Stimulated activated CD4-positive, alpha-beta T cell treated with anti-CD3 and anti-CD28 coated beads, Interleukin-15, amount 100 ng/mL, for 1 hour (primary cell): Measurements from ENCODE around the gene DMWD.

Experiments
- DNase-seq, 2 donors: peaks; one replicate each; pipeline ENCODE4 v3.0.0-alpha.2; 2020; ENCODE audit warnings: low read depth in 1 of 2, low spot score in 1 of 2

DMWD gene

GRCh38 chr19:45792470-45793177, at the start of gene DMWD:
Gene DMWD (minus strand): TSS chr19:45792845. CDS start chr19:45792756, 89 bp downstream.
- peak; percentile 99 for DNase-seq

GRCh38 chr19:45842198-45842597, 49.6 kb upstream of the DMWD start:
- DNase-seq = no peak

- no peak for DNase-seq
These were observed 42.3 kb upstream of the DMWD start for GRCh38 chr19:45834970-45835369.

GRCh38 chr19:45828945-45829344, 36.3 kb upstream of the DMWD start:
- no peak for DNase-seq

GRCh38 chr19:45828523-45828922, 35.9 kb upstream of the DMWD start:
- DNase-seq = no peak

- no peak for DNase-seq
These were observed 34.9 kb upstream of the DMWD start for GRCh38 chr19:45827459-45828093.

GRCh38 chr19:45826934-45827333, 34.3 kb upstream of the DMWD start:
- no peak for DNase-seq

GRCh38 chr19:45825917-45826893, 33.6 kb upstream of the DMWD start:
- DNase-seq = no peak

- no peak for DNase-seq
These were observed 32.6 kb upstream of the DMWD start for GRCh38 chr19:45825263-45825605.

- DNase-seq = no peak
These were observed 32.1 kb upstream of the DMWD start for GRCh38 chr19:45824531-45825262.

- no peak for DNase-seq
These were observed 31.4 kb upstream of the DMWD start for GRCh38 chr19:45824041-45824471.

GRCh38 chr19:45823182-45823581, 30.5 kb upstream of the DMWD start:
- DNase-seq = no peak

GRCh38 chr19:45822716-45823115, 30.1 kb upstream of the DMWD start:
- no peak for DNase-seq

- no peak for DNase-seq
These were observed 28.9 kb upstream of the DMWD start for GRCh38 chr19:45821570-45821969.

GRCh38 chr19:45821103-45821521, 28.5 kb upstream of the DMWD start:
- no peak for DNase-seq

- DNase-seq = no peak
These were observed 27.9 kb upstream of the DMWD start for GRCh38 chr19:45820413-45821102.

- no peak for DNase-seq
These were observed 27.1 kb upstream of the DMWD start for GRCh38 chr19:45819769-45820168.

- DNase-seq = no peak
These were observed 25.2 kb upstream of the DMWD start for GRCh38 chr19:45817725-45818301.

- peak; percentile 89 to 96 for DNase-seq
These were observed 24.5 kb upstream of the DMWD start for GRCh38 chr19:45817010-45817724.
